HG03378 (cell line): ENCODE results near the gene HIVEP2.

Experiments used
- ATAC-seq: cut with Tn5 transposase; IDR thresholded peaks from one replicate; pipeline ENCODE4 v1.9.1; 2021; ENCODE audit warnings: mild to moderate bottlenecking, moderate library complexity; ENCODE audit not compliant: unreplicated experiment

The HIVEP2 gene

GRCh38 chr6:142823256-142823902 is 121.6 kb downstream of the HIVEP2 start:
- no peak for ATAC-seq

- ATAC-seq, result no peak
Observed at GRCh38 chr6:142822842-142823241, 122.1 kb downstream of the HIVEP2 start.

GRCh38 chr6:142822383-142822782 is 122.6 kb downstream of the HIVEP2 start:
- peak; percentile 86 for ATAC-seq

GRCh38 chr6:142821860-142822259 is 123.1 kb downstream of the HIVEP2 start:
- ATAC-seq, result no peak

GRCh38 chr6:142821164-142821716 is 123.7 kb downstream of the HIVEP2 start:
- no peak for ATAC-seq

- no peak for ATAC-seq
Observed at GRCh38 chr6:142820338-142821051, 124.5 kb downstream of the HIVEP2 start.

- ATAC-seq, result peak; percentile 59
Observed at GRCh38 chr6:142819603-142820337, 125.2 kb downstream of the HIVEP2 start.

GRCh38 chr6:142816486-142816885 is 128.5 kb downstream of the HIVEP2 start:
- no peak for ATAC-seq

GRCh38 chr6:142816031-142816430 is 128.9 kb downstream of the HIVEP2 start:
- ATAC-seq, result no peak

- ATAC-seq, result no peak
Observed at GRCh38 chr6:142811923-142812322, 133.1 kb downstream of the HIVEP2 start.

- ATAC-seq, result no peak
Observed at GRCh38 chr6:142810952-142811514, 133.9 kb downstream of the HIVEP2 start.

GRCh38 chr6:142809947-142810346 is 135.0 kb downstream of the HIVEP2 start:
- ATAC-seq, result no peak

- no peak for ATAC-seq
Observed at GRCh38 chr6:142808405-142809061, 136.4 kb downstream of the HIVEP2 start.

GRCh38 chr6:142805042-142805441 is 139.9 kb downstream of the HIVEP2 start:
- ATAC-seq, result no peak

GRCh38 chr6:142804490-142804889 is 140.5 kb downstream of the HIVEP2 start:
- ATAC-seq, result no peak

- no peak for ATAC-seq
Observed at GRCh38 chr6:142803495-142804058, 141.4 kb downstream of the HIVEP2 start.

GRCh38 chr6:142803032-142803431 is 141.9 kb downstream of the HIVEP2 start:
- ATAC-seq, result no peak

- peak; percentile 58 for ATAC-seq
Observed at GRCh38 chr6:142802124-142802523, 142.9 kb downstream of the HIVEP2 start.

- ATAC-seq, result no peak
Observed at GRCh38 chr6:142800240-142800639, 144.7 kb downstream of the HIVEP2 start.

- ATAC-seq, result no peak
Observed at GRCh38 chr6:142799639-142800038, 145.3 kb downstream of the HIVEP2 start.
